Measurements from ENCODE around the gene LYRM4.

The LYRM4 gene

DNA sequence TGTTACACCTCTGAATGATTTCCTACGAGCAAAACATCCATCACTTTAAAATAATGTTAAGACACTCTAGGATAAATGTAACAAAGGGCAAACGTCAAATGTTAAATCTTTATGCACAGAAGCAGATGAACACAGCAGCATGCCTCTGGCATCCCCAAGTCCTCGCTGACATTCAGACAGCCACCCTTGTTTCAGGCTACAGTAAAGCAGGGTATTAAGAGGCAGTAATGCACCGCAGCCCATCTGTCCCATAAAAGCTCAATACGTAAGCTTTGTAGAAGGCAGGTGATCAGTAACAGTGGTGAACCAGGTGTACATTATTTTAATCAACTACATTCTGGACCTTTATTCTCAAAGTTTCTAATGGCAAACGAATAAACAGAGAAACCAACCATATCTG, 110.9 kb downstream of the LYRM4 start:
- DNase-seq (ENCODE audit: low read depth in 1 of 2, low spot score in 1 of 2): no peak

GRCh38 chr6:5149159-5149704, 111.5 kb downstream of the LYRM4 start:
- DNase-seq (ENCODE audit: low read depth in 1 of 2, low spot score in 1 of 2): no peak

DNA sequence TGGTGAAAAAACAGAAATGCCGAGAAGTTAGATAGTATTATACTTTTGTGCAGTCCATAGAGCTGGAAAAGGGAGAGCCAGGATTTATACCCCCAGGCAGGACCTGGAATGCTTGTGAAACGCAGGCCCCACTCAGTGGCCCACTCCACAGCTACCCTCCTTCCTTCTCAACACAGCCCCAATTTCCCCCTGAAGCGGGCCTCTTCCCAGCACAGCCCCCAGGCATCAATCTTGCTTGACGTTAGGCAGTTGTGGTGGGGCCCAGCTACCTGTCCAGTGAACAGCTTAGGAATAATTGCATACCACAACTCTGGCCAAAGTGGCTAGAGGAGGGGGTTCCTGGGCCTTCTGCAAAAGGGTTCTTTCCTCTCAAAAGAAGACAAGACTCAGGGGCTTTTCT, 114.4 kb downstream of the LYRM4 start:
- DNase-seq (ENCODE audit: low read depth in 1 of 2, low spot score in 1 of 2): no peak

- DNase-seq (ENCODE audit: low read depth in 1 of 2, low spot score in 1 of 2): peak; percentile 58 to 74
Observed at GRCh38 chr6:5143634-5144311, 117.0 kb downstream of the LYRM4 start.

DNA sequence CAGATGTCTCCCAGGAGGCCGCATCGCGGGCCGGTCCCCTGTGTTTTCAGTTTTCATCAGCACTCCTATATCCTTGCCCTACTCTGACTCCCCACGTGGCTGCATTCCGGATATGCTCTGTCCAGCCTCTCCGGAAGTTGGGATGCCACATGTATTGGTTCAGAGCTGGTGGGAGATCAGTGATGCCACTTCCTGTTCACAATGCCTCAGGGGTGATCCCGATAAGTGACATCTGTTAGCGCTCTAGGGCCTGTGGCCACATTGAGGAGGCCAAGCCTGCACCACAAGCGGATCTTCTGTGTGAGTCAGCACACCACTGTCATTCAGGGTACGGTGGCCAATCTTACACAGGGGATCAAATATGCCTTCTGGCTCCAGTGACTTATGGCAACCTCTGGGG, 117.8 kb downstream of the LYRM4 start:
- DNase-seq (ENCODE audit: low read depth in 1 of 2, low spot score in 1 of 2): no peak

DNA sequence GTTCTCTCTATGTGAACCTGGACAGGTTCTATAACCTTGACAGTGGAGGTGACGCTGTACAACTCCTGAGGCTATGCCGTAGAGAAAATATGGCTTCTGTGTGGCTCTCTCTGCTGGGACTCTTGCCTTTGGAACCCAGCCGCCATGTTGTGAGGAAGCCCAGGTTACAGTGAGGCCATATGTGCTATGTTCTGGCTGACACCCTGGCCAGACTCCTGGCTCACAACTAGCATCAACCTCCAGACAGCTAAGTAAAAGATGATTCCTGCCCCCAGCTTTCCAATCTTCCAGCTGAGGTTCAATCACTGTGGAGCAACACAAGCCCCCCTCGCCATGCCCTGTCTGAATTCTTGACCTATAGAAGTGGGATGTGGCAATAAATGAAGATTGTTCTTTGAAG, 118.6 kb downstream of the LYRM4 start:
- no peak for DNase-seq (ENCODE audit: low read depth in 1 of 2, low spot score in 1 of 2)

DNA sequence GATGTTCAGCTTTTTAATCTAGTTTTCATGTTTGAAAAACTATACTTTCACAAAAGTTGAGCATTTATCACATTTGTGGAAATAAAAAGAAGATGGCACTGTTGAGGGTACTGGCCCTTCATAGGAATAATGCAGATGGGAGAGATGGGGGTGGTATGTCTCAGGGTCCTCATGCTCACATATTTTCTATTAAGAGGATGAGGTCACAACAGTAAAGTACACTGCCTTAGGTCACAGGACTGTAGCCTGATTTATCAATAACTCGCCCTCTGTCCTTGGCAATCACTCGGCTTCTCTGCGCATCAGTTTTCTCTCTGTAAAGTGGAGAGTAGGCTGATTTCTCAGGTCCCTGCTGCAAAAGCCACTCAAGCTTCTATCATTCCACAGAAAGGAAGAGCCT, 119.7 kb downstream of the LYRM4 start:
- DNase-seq (ENCODE audit: low read depth in 1 of 2, low spot score in 1 of 2): no peak

- DNase-seq (ENCODE audit: low read depth in 1 of 2, low spot score in 1 of 2): no peak
Observed at GRCh38 chr6:5139828-5140771, 120.7 kb downstream of the LYRM4 start.

- DNase-seq (ENCODE audit: low read depth in 1 of 2, low spot score in 1 of 2): no peak
Observed at GRCh38 chr6:5138995-5139827, 121.5 kb downstream of the LYRM4 start.

GRCh38 chr6:5136851-5137250, 123.9 kb downstream of the LYRM4 start:
- no peak for DNase-seq (ENCODE audit: low read depth in 1 of 2, low spot score in 1 of 2)

DNA sequence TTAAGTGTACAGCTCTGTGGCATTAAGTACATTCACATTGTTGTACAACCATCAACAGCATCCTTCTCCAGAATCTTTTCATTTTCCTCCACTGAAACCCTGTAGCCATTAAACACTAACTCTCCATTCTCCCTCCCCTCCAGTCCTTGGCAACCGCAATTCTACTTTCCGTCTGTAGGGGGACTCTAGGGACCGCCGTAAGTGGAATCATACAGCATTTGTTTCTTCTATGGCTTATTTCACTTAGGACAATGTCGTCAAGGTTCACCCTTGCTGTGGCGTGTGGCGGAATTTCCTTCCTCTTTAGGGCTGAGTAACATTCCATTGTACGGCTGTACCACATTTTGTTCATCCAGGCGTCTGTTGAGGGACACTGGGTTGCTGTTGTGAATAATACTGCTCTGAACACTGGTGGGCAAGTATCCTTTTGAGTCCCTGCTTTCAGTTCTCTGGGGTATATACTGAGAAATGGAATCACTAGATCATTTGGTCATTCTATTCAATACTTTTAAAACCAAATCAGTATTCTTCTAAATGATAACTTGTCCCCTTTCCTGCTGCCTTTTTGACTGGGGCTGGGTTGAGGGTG, 124.9 kb downstream of the LYRM4 start:
- DNase-seq (ENCODE audit: low read depth in 1 of 2, low spot score in 1 of 2): peak in 1 of 2 donors; percentile 8

GRCh38 chr6:5133943-5134342, 126.8 kb downstream of the LYRM4 start:
- DNase-seq (ENCODE audit: low read depth in 1 of 2, low spot score in 1 of 2): no peak

DNA sequence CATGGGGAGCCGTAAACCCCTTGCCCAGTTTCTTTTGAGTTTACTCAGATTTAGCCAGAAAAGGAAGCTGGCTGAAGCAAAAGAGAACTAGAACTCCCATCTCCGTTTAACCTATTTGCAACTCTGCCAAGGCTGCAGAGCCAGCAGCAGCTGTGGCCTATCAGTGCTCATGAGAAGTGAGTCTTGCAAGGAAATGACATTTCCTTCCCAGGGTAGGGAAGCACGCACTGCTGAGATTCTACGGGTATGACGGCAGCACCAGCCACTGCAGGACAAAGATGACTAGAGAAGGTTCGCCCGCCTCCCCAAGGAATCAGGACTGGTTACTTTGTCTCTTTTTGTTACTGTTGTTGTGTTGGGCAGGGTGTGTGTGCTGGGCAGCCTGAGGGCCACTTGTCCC, 128.0 kb downstream of the LYRM4 start:
- no peak for DNase-seq (ENCODE audit: low read depth in 1 of 2, low spot score in 1 of 2)

DNA sequence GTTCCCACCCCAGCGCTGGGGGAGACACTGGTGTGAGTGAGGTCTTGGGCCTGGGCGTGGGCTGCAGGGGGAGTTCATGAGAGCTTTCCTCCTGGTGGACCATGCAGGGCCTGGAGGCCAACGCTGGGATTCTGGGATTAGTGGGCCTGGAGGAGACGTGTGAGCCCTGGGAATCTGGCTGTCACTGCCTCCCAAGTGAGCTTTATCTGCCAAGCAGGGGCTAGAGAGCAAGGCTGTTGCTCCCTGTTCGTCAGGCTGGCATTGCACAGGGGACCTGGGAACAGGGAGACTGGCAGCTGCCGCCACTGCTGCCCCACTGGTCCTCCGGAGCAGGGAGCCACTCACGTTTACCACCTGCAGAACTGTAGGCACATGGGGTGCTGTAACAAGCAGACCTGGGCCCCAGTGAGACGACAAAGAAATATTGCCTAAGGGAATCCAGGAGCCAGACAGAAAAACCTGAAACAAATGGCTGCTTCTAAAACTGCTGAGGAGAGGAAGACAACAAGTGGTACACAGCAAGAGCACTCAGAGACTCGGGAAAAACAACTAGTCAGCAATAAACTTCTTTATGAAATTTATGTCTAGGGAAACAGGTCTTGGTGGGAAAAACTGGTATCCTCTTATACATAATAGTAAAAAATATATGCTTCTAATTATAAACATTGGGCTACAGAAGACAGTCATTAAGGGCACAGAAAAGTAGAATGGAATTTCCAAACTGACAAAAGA, 130.4 kb downstream of the LYRM4 start:
- no peak for DNase-seq (ENCODE audit: low read depth in 1 of 2, low spot score in 1 of 2)

GRCh38 chr6:5128351-5128750, 132.4 kb downstream of the LYRM4 start:
- DNase-seq (ENCODE audit: low read depth in 1 of 2, low spot score in 1 of 2): no peak

GRCh38 chr6:5127106-5127687, 133.6 kb downstream of the LYRM4 start:
- no peak for DNase-seq (ENCODE audit: low read depth in 1 of 2, low spot score in 1 of 2)

GRCh38 chr6:5126214-5126613, 134.5 kb downstream of the LYRM4 start:
- DNase-seq (ENCODE audit: low read depth in 1 of 2, low spot score in 1 of 2): no peak

DNA sequence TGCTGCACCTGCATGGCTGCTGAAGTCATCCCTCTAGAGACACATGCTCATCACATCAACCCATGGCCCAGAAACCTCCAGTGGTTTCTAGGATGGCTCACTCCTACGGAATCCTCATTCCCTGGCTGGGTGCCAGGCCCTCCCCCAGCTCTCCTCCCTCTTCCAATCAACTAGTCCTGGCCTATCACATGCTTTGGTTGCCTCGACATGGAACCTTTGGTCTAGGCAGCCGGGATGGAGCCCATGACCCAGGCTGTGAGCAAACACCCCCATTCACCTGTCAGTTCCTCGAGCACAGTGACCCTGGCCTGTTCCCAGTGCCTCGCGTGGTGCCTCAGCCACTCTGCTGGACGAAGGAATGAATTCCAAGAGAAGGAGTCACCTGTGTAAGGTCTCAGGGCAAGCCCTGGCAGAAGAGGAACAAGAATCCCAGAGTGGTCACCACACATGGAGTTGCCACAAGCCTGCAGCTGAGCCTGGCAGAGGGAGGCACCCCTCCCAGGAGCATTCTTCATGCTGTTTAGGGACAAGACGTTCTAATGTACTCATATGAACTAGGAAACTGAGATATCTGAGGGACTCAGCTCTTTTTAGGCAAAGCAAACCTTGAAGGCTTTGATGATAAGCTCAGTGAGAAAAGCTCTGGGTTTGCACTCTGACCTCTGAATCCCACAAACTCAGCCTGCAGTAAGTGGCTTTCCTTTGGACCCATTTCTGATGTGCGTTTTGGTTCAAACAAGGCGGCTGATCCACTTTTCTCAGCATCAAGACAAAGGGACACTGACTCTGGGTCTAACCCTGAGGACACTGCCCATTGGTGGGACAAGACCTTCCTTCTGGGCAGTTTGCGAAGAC, 135.4 kb downstream of the LYRM4 start:
- DNase-seq (ENCODE audit: low read depth in 1 of 2, low spot score in 1 of 2): no peak

- no peak for DNase-seq (ENCODE audit: low read depth in 1 of 2, low spot score in 1 of 2)
Observed at GRCh38 chr6:5124526-5124925, 136.2 kb downstream of the LYRM4 start.
